Stomach (tissue), 4 donors: ENCODE data around the gene NR5A2.

Source experiments
- POLR2A ChIP-seq, 4 donors: fragments of 450-650 bp; IDR thresholded peaks; one replicate each; pipeline ENCODE4 v1.6.1; 2016; ENCODE audit warnings: antibody characterized with exemption in 4 of 4, control low read depth in 2 of 4, mild to moderate bottlenecking in 1 of 4, moderate library complexity in 1 of 4
- POLR2AphosphoS5 ChIP-seq, 3 donors: sonication (generic); formaldehyde crosslinking; IDR thresholded peaks; one replicate each; pipeline ENCODE4 v1.6.1; 2016; ENCODE audit warnings: antibody characterized with exemption in 3 of 3
- TF ChIP-seq, protein P1 (sequence below), 7 experiments: fragments of 450-650 bp in 4 of 7; fragments of 200-600 bp in 3 of 7; sonication (generic) in 3 of 7; IDR thresholded peaks; one replicate each; pipeline ENCODE4 v1.5.1; 2016 to 2019; ENCODE audit warnings: antibody characterized with exemption in 7 of 7, control low read depth in 2 of 7, mild to moderate bottlenecking in 1 of 7

- TF ChIP-seq, protein P1, sequence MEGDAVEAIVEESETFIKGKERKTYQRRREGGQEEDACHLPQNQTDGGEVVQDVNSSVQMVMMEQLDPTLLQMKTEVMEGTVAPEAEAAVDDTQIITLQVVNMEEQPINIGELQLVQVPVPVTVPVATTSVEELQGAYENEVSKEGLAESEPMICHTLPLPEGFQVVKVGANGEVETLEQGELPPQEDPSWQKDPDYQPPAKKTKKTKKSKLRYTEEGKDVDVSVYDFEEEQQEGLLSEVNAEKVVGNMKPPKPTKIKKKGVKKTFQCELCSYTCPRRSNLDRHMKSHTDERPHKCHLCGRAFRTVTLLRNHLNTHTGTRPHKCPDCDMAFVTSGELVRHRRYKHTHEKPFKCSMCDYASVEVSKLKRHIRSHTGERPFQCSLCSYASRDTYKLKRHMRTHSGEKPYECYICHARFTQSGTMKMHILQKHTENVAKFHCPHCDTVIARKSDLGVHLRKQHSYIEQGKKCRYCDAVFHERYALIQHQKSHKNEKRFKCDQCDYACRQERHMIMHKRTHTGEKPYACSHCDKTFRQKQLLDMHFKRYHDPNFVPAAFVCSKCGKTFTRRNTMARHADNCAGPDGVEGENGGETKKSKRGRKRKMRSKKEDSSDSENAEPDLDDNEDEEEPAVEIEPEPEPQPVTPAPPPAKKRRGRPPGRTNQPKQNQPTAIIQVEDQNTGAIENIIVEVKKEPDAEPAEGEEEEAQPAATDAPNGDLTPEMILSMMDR (IDR thresholded peaks at IDR 0.05): no peak
- no peak for TF ChIP-seq POLR2AphosphoS5 (IDR thresholded peaks at IDR 0.05)
- TF ChIP-seq POLR2A (IDR thresholded peaks at IDR 0.05): no peak
These were observed 196.8 kb downstream of the NR5A2 start for GRCh38 chr1:200224315-200224714.
